CD4-positive, alpha-beta T cell treated with Interleukin-6 for 4 hours (primary cell): Measurements from ENCODE around the gene ZBTB12.
"Not testable (repeated sequence)": the region's sequence is repeated elsewhere in the genome, so short reads cannot be mapped to it uniquely, and the experiment has no call there.

Experiments used
- DNase-seq: peaks from one replicate; pipeline ENCODE4 v3.0.0-alpha.2; 2020; ENCODE audit warnings: mixed read lengths

Gene ZBTB12

GRCh38 chr6:31901953-31902643 is at the start of gene ZBTB12:
TSS of gene ZBTB12 (minus strand) at chr6:31902086. CDS start at chr6:31901305, 781 bp downstream.
- DNase-seq = peak; percentile 91

GRCh38 chr6:31949926-31950548 is 48.2 kb upstream of the ZBTB12 start:
- no peak for DNase-seq

GRCh38 chr6:31948753-31949413 is 47.0 kb upstream of the ZBTB12 start:
- DNase-seq = no peak

- DNase-seq = no peak
Observed at GRCh38 chr6:31948306-31948705, 46.4 kb upstream of the ZBTB12 start.

- DNase-seq = no peak
Observed at GRCh38 chr6:31947864-31948263, 46.0 kb upstream of the ZBTB12 start.

GRCh38 chr6:31947070-31947675 is 45.3 kb upstream of the ZBTB12 start:
- no peak for DNase-seq

- DNase-seq = no peak
Observed at GRCh38 chr6:31946370-31946885, 44.5 kb upstream of the ZBTB12 start.

- no peak for DNase-seq
Observed at GRCh38 chr6:31945507-31946369, 43.9 kb upstream of the ZBTB12 start, which contains the start of gene CFB. TSS of gene CFB (plus strand) at chr6:31946095. CDS start at chr6:31946222, 127 bp downstream.

GRCh38 chr6:31945154-31945506 is 43.2 kb upstream of the ZBTB12 start:
- no peak for DNase-seq

GRCh38 chr6:31943742-31944141 is 41.9 kb upstream of the ZBTB12 start:
- no peak for DNase-seq

- DNase-seq = no peak
Observed at GRCh38 chr6:31940256-31940664, 38.4 kb upstream of the ZBTB12 start.

GRCh38 chr6:31935823-31936222 is 33.9 kb upstream of the ZBTB12 start:
- no peak for DNase-seq

GRCh38 chr6:31935021-31935420 is 33.1 kb upstream of the ZBTB12 start:
- no peak for DNase-seq

GRCh38 chr6:31933537-31933936 is 31.7 kb upstream of the ZBTB12 start:
- DNase-seq = no peak

- DNase-seq = not testable (repeated sequence)
Observed at GRCh38 chr6:31932137-31932536, 30.3 kb upstream of the ZBTB12 start.

- DNase-seq = no peak
Observed at GRCh38 chr6:31930962-31931361, 29.1 kb upstream of the ZBTB12 start.

- no peak for DNase-seq
Observed at GRCh38 chr6:31928672-31928939, 26.7 kb upstream of the ZBTB12 start.

GRCh38 chr6:31927863-31928671 is 26.2 kb upstream of the ZBTB12 start:
- no peak for DNase-seq

- DNase-seq = no peak
Observed at GRCh38 chr6:31927242-31927862, 25.5 kb upstream of the ZBTB12 start, which contains the start of gene C2. TSS of gene C2 (plus strand) at chr6:31927717. CDS start at chr6:31927753, 36 bp downstream.

- DNase-seq = peak; percentile 49
Observed at GRCh38 chr6:31922942-31923341, 21.1 kb upstream of the ZBTB12 start.

- DNase-seq = no peak
Observed at GRCh38 chr6:31920811-31921210, 18.9 kb upstream of the ZBTB12 start.
